ENCODE results near the gene MEN1. TPM values are rescaled to one million over a fixed set of nuclear protein-coding genes. Genes with fewer than 3 reads are reported as not detected.
A peak's percentile ranks its signal among the peaks of the same experiment; 100 is the strongest.
"Not testable (repeated sequence)": the region's sequence is repeated elsewhere in the genome, so short reads cannot be mapped to it uniquely, and the experiment has no call there.

MEN1 gene
- total RNA-seq, 1 donor from 2014 or later = 9.1 TPM

GRCh38 chr11:64835616-64836447, 25.5 kb upstream of the MEN1 start:
- DNase-seq = no peak
- intact Hi-C loops (cut with micrococcal nuclease) = no loop called here
- ATAC-seq = no peak

DNA sequence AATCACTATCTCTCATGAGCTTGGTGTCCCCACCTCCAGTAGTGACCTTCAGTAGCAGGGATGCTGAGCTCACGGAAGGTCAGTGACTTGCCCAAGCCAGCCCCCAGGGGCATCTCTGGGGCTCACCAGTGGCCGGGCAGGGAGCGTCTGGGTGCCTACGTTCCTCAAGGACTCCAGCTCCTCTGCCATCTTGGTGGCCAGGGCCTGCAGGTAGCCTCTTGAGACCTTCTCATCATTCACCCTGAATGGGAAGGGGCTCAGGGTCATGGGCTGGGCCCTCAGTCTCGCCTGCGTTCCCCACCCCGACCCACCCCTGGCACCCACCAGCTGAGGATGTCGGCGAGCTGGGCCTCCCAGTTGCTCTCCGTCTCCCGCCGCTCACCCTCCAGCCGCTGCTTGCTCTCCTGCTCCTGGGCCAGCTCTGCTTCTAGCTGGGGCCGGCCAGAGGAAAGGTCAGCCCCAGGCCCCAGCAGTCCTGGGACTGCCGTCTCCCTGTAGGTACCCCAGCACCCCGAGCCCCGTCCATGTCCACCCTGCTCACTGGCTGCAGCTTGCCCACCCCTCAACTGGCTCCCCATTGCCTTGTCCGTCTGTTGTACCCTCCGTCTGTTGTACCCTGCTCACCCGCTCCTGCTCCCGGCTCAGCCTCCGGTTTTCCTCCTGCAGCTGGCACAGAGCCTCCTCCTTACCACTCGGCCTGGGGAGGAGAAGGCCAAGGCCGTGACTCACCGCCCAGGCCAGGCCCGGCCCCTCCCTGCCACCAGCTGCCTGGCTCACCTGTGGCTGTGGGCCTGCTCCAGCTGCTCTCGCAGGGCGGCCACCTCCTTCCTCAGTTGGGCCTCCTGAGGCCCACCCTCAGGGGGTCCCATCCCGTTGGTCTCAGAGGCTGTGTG, 24.6 kb upstream of the MEN1 start:
- intact Hi-C loops (cut with micrococcal nuclease) = no loop called here
- ATAC-seq = no peak
- no peak for DNase-seq

- DNase-seq = no peak
- no peak for ATAC-seq
- intact Hi-C loops (cut with micrococcal nuclease) = no loop called here
Observed at GRCh38 chr11:64834031-64834722, 23.8 kb upstream of the MEN1 start.

DNA sequence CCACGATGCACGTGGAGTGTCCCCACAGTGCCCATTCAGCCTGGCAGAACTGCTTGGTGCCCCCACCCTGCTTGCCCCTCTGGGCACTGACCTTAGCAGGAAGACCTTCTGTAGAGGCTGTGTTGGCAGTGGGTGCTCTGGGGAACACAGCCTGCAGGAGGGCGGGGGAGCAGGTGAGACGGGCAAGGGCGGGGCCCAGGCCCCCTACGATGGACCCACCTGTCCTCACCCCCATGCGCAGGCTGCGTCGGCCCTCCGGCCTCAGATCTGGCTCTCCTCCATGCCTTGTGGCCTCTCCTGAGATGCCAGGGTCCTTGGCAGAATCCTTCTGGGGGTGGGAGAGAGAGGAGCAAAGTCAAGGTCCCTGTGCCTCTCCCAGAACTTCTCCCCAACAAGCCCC, 23.2 kb upstream of the MEN1 start:
- intact Hi-C loops (cut with micrococcal nuclease) = no loop called here
- ATAC-seq (no peak), DNase-seq (no peak)

GRCh38 chr11:64833198-64833502, 22.8 kb upstream of the MEN1 start:
- intact Hi-C loops (cut with micrococcal nuclease) = no loop called here
- ATAC-seq (no peak), DNase-seq (no peak)

GRCh38 chr11:64832467-64833197, 22.3 kb upstream of the MEN1 start:
- ATAC-seq = no peak
- intact Hi-C loops (cut with micrococcal nuclease) = no loop called here

DNA sequence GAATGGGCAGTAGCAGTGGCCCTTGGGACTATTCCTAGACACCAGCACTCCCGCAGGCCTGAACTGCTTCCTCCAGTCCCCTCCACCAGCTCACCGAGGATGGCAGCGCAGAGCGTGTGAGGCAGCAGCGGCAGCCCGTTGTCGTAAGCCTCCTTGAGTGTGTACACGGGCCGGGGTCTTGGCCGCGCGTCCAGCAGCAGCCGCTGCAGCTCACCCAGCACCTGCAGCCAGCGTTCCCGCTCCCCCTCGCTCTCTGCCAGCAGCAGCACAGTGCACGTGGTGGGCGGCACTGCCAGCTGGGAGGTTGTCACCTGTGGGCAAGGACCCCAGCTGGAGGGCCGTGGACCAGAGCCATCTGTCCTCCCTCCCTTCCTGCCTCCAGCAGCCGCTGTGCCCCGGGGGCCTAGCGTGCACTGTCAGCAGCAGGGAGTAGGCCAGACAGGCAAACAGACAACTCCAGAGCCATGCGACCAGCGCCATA, 21.1 kb upstream of the MEN1 start:
- intact Hi-C loops (cut with micrococcal nuclease) = no loop called here
- ATAC-seq (no peak), DNase-seq (no peak)

More at GRCh38 chr11:64832467-64833197, 22.3 kb upstream of the MEN1 start:
- no peak for DNase-seq

DNA sequence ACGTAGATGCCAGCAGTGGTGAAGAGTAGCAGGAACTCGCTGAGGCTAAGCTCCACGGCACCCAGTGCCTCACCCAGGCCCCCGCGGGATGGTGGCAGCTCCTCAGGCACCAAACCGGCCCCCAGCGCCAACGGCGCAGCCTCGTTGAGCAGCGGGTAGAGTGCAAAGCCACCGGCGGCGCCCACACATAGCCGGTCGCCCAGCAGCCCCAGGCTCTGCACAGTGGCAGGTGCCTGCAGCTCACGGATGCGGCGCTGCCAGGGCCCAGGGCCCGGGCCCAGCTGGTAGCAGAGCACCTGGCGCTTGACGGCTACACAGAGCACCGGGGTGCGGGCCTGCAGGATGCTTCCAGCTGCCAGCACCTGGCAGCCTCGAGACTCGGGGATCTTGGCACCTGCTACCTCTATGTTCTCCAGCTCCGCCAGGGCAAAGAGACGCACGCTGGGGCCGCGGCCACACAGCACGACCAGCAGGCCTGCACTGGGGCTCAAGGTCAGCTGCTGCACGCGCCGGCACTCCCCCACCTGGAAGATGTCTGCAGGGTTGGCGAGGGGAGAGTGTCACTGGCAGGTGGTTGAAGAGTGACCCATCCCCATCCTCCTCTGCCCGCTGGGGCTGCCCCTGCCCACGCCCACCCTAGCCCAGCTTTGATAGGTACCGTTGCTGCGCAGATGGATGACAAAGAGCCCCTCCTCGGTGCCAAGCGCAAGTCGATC, 19.3 kb upstream of the MEN1 start:
- intact Hi-C loops (cut with micrococcal nuclease) = no loop called here
- no peak for ATAC-seq
- no peak for DNase-seq

DNA sequence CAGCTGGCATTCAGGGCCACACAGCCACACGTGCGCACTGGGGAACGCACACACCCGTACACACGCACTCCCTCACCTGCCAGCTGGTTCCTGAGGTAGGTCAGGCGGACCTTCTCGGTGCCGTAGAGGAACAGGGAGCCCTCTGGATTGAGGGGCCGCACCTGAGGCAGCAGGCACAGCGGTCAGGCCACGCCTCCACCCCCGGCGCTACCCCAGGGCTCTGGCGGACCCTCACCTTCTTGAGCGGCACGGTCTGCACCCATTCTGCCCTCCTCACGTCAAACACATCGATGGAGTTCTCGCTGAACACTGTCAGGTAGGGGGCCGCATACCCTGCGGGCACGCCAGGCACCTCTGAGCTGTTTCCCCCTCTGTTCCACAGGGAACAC, 17.1 kb upstream of the MEN1 start:
- no peak for DNase-seq
- intact Hi-C loops (cut with micrococcal nuclease) = no loop called here
- no peak for ATAC-seq

- ATAC-seq = no peak
Observed at GRCh38 chr11:64826578-64827450, 16.5 kb upstream of the MEN1 start.

GRCh38 chr11:64826062-64826461, 15.7 kb upstream of the MEN1 start:
- DNase-seq (no peak), ATAC-seq (no peak)
- intact Hi-C loops (cut with micrococcal nuclease) = no loop called here

More at GRCh38 chr11:64826578-64827450, 16.5 kb upstream of the MEN1 start:
- intact Hi-C loops (cut with micrococcal nuclease) = no loop called here
- no peak for DNase-seq

DNA sequence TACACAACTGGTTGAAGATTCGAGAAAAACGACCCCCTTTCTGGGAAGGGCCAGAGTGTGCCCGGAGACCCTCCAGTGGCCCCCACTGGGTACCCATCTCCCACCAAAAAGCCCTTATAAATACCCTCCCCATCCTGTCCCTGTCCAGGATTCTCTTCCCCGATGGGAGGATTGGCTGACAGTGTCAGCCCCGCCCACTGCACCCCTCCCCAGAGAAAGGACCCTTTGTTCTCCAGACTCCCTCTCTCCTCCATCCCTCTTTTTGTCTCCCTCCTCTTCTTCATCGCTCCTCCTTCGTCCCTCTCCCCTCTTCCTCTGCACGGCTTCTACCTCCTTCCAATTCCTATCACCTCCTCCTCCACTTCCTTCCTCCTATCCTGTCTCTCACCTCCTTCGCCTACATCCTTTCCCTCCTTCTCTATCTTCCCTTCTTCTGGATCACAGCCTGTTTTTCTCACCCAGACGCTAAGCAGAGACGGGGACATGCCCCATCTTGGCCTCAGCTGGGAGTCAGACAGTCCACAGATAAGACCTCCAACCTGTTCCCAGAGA, 13.3 kb upstream of the MEN1 start:
- ATAC-seq = no peak
- DNase-seq = no peak
- intact Hi-C loops (cut with micrococcal nuclease) = no loop called here

- no peak for ATAC-seq
- intact Hi-C loops (cut with micrococcal nuclease) = no loop called here
- DNase-seq = no peak
Observed at GRCh38 chr11:64817476-64817875, 7.1 kb upstream of the MEN1 start.

- DNase-seq; intact Hi-C loops (cut with micrococcal nuclease); ATAC-seq: not testable (repeated sequence)
Observed at GRCh38 chr11:64815433-64815832, 5.1 kb upstream of the MEN1 start.

- DNase-seq (no peak), ATAC-seq (no peak)
- intact Hi-C loops (cut with micrococcal nuclease) = no loop called here
Observed at GRCh38 chr11:64814712-64815187, 4.4 kb upstream of the MEN1 start.

- ATAC-seq = no peak
- DNase-seq = no peak
- intact Hi-C loops (cut with micrococcal nuclease) = no loop called here
Observed at GRCh38 chr11:64813826-64814225, 3.5 kb upstream of the MEN1 start.

GRCh38 chr11:64810891-64811272, 531 bp upstream of the MEN1 start:
- peak; percentile 3 for ATAC-seq
- intact Hi-C loops (cut with micrococcal nuclease) = no loop called here
- peak; percentile 48 for DNase-seq

Data from left ventricle myocardium superior (tissue), 1 donor.